Neural progenitor cell (in vitro differentiated cells): ENCODE measurements around the gene PAGE2.
"Not testable (repeated sequence)": the region's sequence is repeated elsewhere in the genome, so short reads cannot be mapped to it uniquely, and the experiment has no call there.

Experiments
- CTCF ChIP-seq: fragments of 200-600 bp; sonication (generic); IDR thresholded peaks from 2 replicates; pipeline ENCODE4 v1.5.1; 2017; ENCODE audit warnings: antibody characterized with exemption, mild to moderate bottlenecking
- EZH2 ChIP-seq: fragments of 200-600 bp; sonication (generic); IDR thresholded peaks from 2 replicates; pipeline ENCODE4 v1.6.1; 2017; ENCODE audit warnings: antibody characterized with exemption, mild to moderate bottlenecking, moderate library complexity
- EZH2phosphoT487 ChIP-seq: fragments of 200-600 bp; sonication (generic); IDR thresholded peaks from 2 replicates; pipeline ENCODE4 v1.6.1; 2017; ENCODE audit warnings: antibody characterized with exemption

DNA sequence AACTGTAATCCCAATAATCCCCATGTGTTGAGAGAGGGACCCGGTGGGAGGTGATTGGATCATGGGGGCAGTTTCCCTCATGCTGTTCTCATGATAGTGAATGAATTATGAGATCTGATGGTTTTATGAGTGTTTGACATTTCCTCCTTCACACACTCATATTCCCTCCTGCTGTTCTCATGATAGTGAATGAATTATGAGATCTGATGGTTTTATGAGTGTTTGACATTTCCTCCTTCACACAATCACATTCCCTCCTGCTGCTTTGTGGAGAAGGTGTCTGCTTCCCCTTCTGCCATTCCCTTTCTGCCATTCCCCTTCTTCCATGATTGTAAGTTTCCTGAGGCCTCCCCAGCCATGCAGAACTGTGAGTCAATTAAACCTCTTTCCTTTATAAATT, 52.0 kb downstream of the PAGE2 start:
- not testable (repeated sequence) for TF ChIP-seq CTCF, EZH2phosphoT487, EZH2
